HG03039 (cell line): ENCODE data around the gene COTL1.

Source experiments
- ATAC-seq: cut with Tn5 transposase; IDR thresholded peaks from one replicate; pipeline ENCODE4 v1.9.1; 2021; ENCODE audit warnings: mild to moderate bottlenecking, moderate library complexity; ENCODE audit not compliant: unreplicated experiment

Gene COTL1

DNA sequence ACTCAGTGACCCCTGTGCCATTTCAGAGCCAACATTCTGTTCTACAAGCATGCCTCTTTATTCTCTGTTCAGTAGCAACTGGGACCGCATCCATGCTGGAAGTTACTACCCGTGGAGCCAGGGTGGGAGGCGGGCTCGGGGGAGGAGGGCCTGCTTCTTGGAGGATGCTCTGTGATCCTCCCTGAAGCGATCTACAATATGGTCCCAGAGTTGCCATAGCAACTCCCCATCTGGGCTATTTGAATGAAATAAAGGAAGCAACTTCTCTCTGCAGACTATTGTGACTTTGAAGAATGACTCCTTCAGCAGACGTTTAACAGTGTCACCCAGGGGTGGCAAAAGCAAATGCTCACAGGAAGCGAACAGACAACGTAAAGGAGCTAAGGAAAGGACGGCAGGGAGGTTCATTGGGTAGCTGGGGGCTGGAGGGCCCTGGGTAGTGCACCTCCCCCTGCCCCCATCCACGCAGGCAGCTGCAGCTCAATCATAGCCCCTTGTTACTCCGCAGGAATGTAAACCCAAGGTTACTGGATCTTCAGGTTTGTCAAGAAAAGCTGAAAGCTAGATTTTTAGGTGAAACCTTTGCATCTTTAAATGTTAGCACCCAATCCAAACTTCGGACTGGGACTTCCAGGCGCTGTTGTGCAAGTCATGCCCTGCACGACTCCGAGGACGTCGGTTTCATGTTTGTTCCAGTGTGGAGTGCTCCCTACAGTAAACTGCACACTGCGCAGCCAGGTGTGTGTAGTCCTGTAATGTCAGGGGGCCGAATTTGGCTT lies 62.3 kb downstream of the COTL1 start:
- no peak for ATAC-seq

GRCh38 chr16:84554627-84555328 lies 63.1 kb downstream of the COTL1 start:
- ATAC-seq: no peak

GRCh38 chr16:84553873-84554399 lies 63.9 kb downstream of the COTL1 start:
- no peak for ATAC-seq

GRCh38 chr16:84552135-84552534 lies 65.7 kb downstream of the COTL1 start:
- ATAC-seq: no peak

DNA sequence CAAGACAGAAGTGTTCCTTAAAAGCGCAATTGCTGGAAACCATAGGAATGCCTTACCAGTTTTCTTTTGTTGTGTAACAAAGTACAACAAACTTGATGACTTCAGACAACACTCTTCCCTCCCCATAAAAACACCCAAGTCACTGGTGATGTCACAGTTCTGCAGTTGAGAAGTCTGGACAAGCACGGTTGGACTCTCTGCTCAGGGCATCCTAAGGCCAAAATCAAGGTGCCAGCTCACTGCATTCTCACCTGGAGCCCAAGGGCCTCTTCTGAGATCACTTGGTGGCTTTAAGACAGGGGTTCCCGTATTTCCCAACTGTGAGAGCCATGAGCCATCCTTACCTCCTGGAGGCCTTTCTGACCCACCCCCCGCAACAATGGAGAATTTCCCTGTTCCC lies 67.8 kb downstream of the COTL1 start:
- no peak for ATAC-seq

DNA sequence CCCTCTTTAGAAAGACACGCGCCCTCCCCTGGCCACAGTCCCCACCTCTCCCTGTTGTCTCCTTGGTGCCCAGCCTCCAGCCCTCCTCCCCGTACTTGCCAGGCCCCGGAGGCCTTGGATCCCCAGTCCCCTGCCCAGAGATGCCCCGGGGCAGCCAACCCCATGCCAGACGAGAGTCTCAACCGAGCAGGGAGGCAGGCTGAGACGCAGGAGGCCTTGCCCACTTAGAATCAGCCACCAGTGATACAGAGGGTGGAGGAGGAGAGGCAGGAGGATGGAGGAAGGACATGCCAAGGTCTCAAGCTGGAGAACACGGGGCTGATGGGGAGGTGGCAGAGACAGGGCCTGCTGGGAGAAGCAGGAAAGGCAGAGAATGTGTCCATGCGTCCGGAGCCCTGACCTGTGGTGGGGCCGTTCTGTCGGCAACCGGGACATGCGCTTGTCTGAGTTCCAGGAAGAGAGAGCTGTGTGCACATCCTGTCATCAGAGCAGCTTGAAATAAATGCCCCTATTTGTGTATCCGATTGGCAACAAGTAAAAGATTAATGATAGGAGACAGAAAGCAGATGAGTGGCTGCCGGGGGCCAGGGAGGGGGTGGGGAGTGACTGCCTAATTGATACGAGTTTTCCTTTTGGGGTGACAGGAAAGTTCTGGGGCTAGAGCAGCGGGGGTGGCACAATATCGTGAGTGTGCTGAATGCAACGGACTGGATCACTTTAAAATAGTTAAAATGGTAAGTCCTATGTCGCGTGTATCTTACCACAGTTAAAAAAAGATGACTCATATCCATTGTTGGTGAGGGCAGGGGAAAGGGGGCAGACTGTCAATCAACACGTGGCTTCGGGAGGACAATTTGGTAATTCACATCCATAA lies 68.7 kb downstream of the COTL1 start:
- ATAC-seq: no peak

- no peak for ATAC-seq
Observed at GRCh38 chr16:84548508-84548907, 69.4 kb downstream of the COTL1 start.

DNA sequence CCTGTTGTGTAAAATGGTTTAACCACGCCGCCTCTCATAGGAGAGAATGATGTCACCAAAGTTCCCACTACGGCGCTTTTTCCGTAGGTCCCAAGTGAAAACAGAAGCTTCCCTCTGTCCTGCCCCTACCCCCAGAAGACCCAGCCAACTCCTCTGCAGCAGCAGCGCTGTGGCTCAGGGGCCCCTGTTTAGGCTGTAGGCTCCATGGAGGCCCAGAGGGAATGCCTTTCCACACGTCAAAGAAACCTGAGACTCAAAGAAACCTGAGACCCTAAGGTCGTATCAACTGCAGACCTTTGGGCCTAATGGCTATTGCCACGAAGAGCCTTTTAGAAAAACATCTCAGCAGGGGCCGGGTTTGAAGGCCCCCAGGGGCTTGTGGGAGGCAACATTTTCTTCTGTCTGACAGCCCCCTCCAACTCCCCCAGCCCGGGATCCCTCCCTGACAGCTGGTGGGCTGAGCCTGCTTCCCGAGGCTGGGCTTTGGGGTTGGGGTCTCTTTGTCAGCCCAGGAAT lies 70.3 kb downstream of the COTL1 start:
- no peak for ATAC-seq

DNA sequence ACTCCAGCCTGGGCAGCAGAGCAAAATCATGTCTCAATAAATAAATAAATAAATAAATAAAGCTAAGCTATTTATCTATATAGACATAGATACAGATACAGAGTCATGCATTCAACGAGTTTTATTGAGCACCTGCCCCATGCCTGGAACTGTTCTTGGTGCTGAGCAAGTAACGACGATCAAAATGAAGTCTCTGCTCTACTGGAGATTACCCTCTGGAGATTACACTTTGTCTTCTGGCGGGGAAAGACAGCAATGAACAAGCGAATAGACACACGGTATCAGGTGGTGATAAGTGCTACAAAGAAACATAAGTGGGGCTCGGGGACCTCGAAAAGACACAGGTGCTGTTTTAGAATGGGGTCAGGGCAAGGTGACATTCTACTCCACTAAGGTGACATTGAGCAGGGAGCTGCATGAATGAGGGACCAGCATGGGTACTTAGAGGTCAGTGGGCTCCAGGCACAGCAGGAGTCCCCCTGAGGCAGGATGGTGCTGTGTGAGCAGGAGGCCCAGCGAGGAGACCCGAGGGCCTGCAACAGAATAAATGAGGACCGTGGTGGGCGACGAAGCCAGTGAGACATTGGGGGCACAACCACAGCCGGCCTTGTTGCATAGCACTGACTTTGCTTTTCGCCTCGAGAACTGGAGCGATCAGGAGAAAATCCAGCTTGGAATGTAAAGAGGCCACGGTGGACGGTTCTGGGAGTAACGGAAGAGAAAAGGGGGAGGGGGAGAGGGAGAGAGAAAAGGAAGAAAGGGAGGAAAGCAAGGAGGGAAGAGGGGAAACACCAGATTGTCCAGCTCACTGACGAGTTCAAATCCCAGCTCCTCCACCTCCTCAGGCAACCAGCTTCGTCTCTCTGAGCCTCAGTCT lies 71.0 kb downstream of the COTL1 start:
- ATAC-seq: no peak

DNA sequence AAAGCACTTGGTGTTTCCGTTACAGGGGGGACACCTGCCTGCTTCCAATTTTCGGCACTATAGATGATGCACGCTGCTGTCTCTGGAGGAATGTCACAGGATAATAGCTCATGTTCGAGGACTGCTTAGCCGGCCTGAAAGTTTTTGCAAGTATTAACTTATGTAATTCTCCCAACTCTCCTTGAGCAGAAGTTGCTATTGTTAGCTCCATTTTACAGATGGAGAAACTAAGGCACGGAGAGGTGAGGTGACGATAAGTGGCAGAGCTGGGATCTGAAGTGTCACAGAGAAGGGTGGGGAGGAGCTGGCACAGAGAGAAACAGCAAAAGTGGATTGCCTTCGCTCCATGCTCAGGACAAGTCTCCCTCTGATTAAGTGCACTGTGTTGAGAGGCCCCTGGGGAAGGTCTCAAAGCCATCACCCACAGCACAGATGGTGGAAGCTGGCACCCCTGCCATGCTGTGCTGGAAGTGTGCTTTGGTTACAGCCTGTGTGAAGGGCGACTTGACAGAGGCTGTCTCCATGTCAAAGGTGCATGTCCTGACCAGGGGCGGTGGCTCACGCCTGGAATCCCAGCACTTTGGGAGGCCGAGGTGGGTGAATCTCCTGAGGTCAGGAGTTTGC lies 72.7 kb downstream of the COTL1 start:
- ATAC-seq: no peak

GRCh38 chr16:84544031-84544773 lies 73.7 kb downstream of the COTL1 start:
- no peak for ATAC-seq

- no peak for ATAC-seq
Observed at GRCh38 chr16:84543253-84543652, 74.6 kb downstream of the COTL1 start.

GRCh38 chr16:84541999-84542817 lies 75.7 kb downstream of the COTL1 start:
- ATAC-seq: no peak

GRCh38 chr16:84540194-84540593 lies 77.7 kb downstream of the COTL1 start:
- no peak for ATAC-seq

GRCh38 chr16:84538222-84538840 lies 79.5 kb downstream of the COTL1 start:
- no peak for ATAC-seq

DNA sequence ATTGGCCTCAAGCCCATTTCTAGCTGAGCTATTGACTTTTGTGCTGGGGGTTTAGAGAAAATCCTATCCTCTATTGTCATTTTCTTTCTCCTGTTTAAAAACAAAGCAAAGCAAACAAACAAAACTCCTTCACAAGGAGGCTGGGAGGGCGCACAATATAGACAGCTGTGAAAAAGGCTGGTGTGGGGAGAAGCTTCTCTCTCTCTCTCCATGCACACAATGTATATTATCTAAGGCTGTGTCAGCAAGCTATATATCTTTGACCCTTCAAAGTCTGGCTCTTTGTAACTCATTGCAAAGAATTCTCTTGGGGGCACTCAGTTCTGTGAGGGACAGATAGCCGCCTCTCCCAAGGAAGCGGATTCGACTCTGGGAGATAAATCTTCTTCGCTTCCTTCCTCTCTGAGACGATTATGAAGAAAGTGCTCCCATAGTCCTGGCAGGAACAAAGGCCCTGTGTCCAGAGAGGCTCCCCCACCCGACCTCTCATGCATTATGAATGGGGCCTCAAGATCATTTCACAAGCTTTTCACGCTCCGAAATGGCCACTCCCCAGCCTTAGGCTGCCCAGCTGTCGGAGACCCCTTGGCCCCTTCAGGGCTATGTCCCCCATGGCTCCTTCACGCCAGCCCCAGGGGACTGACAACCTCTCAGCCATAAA lies 80.3 kb downstream of the COTL1 start:
- no peak for ATAC-seq

GRCh38 chr16:84535851-84536250 lies 82.0 kb downstream of the COTL1 start:
- ATAC-seq: no peak
